HCT116 (cell line): ENCODE measurements around the gene ROMO1. TPM values are rescaled to one million over a fixed set of nuclear protein-coding genes. Genes with fewer than 3 reads are reported as not detected.

ENCODE experiments used
- ATAC-seq: fragments of 200-7000 bp; cut with Tn5 transposase; 2 replicates; pipeline ENCODE4 v1.9.1; 2020; ENCODE audit warnings: mild to moderate bottlenecking, moderate library complexity
- BruUV-seq: library from RNA; stranded (reverse); fragments of 400-500 nt; replicated peaks from 2 replicates; lab custom pipeline; 2021; lab: Mats Ljungman, UMichigan
- CTCF ChIA-PET: fragments of 300-600 bp; sonication (Branson Sonifier 250); formaldehyde crosslinking; loops from one replicate; lab custom pipeline; 2021; ENCODE audit warnings: antibody characterized with exemption; lab: Charles Lee
- POLR2A ChIA-PET: fragments of 300-600, 350-600 bp; sonication (Branson Sonifier 250); formaldehyde crosslinking; loops from one replicate; lab custom pipeline; 2021; ENCODE audit warnings: antibody characterized with exemption; lab: Charles Lee
- RAD21 ChIA-PET, 2 experiments: fragments of 300-600 bp; sonication (Branson Sonifier 250); formaldehyde crosslinking; loops; one replicate each; lab custom pipeline; 2023; ENCODE audit warnings: low total read pairs in 2 of 2; ENCODE audit not compliant: uncharacterized antibody in 2 of 2, unreplicated experiment in 2 of 2, low non-redundant PET in 1 of 2; lab: Charles Lee
- DNase-seq: peaks from one replicate; pipeline ENCODE4 v3.0.0-alpha.2; 2010; ENCODE audit warnings: low read depth, low spot score
- H2AFZ ChIP-seq: fragments of 200-600 bp; shearing (Covaris generic), sonication (generic); 2 replicates; pipeline ENCODE4 v1.6.1; 2017; ENCODE audit warnings: low read depth, mixed run types, mixed read lengths, antibody characterized with exemption, low read length; ENCODE audit not compliant: poor library complexity, severe bottlenecking
- H3K27ac ChIP-seq: 2 replicates; pipeline ENCODE4 v1.5.1; 2012; ENCODE audit warnings: low read depth, low read length
- H3K27me3 ChIP-seq: fragments of 200-600 bp; sonication (generic); 2 replicates; pipeline ENCODE4 v1.6.1; 2016; ENCODE audit warnings: mixed run types, low read length, mixed read lengths; ENCODE audit not compliant: insufficient read depth
- H3K36me3 ChIP-seq, 2 experiments: fragments of 200-500 bp in 1 of 2; fragments of 200-600 bp in 1 of 2; sonication (Bioruptor generic) in 1 of 2; sonication (generic) in 1 of 2; 2 replicates each; pipeline versions ENCODE4 v1.5.1 to v1.6.1; 2014 to 2016; ENCODE audit warnings: low read length in 2 of 2, inconsistent platforms in 1 of 2, mixed read lengths in 1 of 2, mixed run types in 1 of 2; ENCODE audit not compliant: insufficient read depth in 2 of 2, control insufficient read depth in 1 of 2
- H3K4me1 ChIP-seq, 2 experiments: fragments of 200-600 bp in 1 of 2; sonication (generic) in 1 of 2; 2 replicates each; pipeline versions ENCODE4 v1.5.1 to v1.6.1; 2012 to 2017; ENCODE audit warnings: low read length in 2 of 2, inconsistent platforms in 1 of 2, mild to moderate bottlenecking in 1 of 2, mixed read lengths in 1 of 2, mixed run types in 1 of 2, moderate library complexity in 1 of 2; ENCODE audit not compliant: insufficient read depth in 2 of 2, control insufficient read depth in 1 of 2
- H3K4me2 ChIP-seq: fragments of 200-600 bp; sonication (generic); 2 replicates; pipeline ENCODE4 v1.6.1; 2017; ENCODE audit warnings: mixed run types, low read length, mixed read lengths
- H3K4me3 ChIP-seq, 2 experiments: fragments of 200-600 bp in 1 of 2; sonication (generic) in 1 of 2; replicated peaks in 1 of 2; 2 replicates each; pipeline ENCODE4 v1.5.1; 2011 to 2016; ENCODE audit warnings: low read length in 2 of 2, control low read depth in 1 of 2, low read depth in 1 of 2, mild to moderate bottlenecking in 1 of 2, mixed read lengths in 1 of 2, mixed run types in 1 of 2
- H3K79me2 ChIP-seq: fragments of 200-600 bp; sonication (generic); 2 replicates; pipeline ENCODE4 v1.6.1; 2017; ENCODE audit warnings: mild to moderate bottlenecking, mixed run types, low read length, moderate library complexity, mixed read lengths; ENCODE audit not compliant: insufficient read depth
- H3K9ac ChIP-seq: fragments of 200-600 bp; sonication (generic); 2 replicates; pipeline ENCODE4 v1.6.1; 2016; ENCODE audit warnings: low read length, mixed read lengths
- H3K9me2 ChIP-seq: fragments of 200-600 bp; sonication (generic), shearing (Covaris generic); 2 replicates; pipeline ENCODE4 v1.6.1; 2017; ENCODE audit warnings: mixed run types, mild to moderate bottlenecking, moderate library complexity; ENCODE audit not compliant: insufficient read depth
- H3K9me3 ChIP-seq, 2 experiments: fragments of 200-500 bp in 1 of 2; fragments of 200-600 bp in 1 of 2; sonication (Bioruptor generic) in 1 of 2; sonication (generic) in 1 of 2; 2 replicates each; pipeline ENCODE4 v1.6.1; 2014 to 2017; ENCODE audit warnings: low read length in 2 of 2, mixed read lengths in 2 of 2, inconsistent platforms in 1 of 2, low read depth in 1 of 2, mild to moderate bottlenecking in 1 of 2, mixed run types in 1 of 2, moderate library complexity in 1 of 2; ENCODE audit not compliant: control insufficient read depth in 1 of 2, insufficient read depth in 1 of 2
- H4K20me1 ChIP-seq: fragments of 200-600 bp; sonication (generic), shearing (Covaris generic); 2 replicates; pipeline ENCODE4 v1.6.1; 2017; ENCODE audit warnings: mixed run types, mild to moderate bottlenecking, moderate library complexity; ENCODE audit not compliant: insufficient read depth
- ATF3 ChIP-seq: IDR thresholded peaks from 2 replicates; pipeline ENCODE4 v1.6.1; 2012
- CEBPB ChIP-seq: IDR thresholded peaks from 2 replicates; pipeline ENCODE4 v1.6.1; 2012; ENCODE audit warnings: low read depth
- CTCF ChIP-seq, 3 experiments: fragments of 200-600 bp in 1 of 3; sonication (generic) in 1 of 3; IDR thresholded peaks in 2 of 3; conservative IDR thresholded peaks in 1 of 3; 2 replicates each; pipeline ENCODE4 v1.5.1; 2012 to 2017; ENCODE audit warnings: low read depth in 2 of 3, low read length in 2 of 3, antibody characterized with exemption in 1 of 3, borderline replicate concordance in 1 of 3, control low read depth in 1 of 3, mild to moderate bottlenecking in 1 of 3, mixed read lengths in 1 of 3, mixed run types in 1 of 3, moderate library complexity in 1 of 3; ENCODE audit not compliant: insufficient read depth in 1 of 3
- EGR1 ChIP-seq: IDR thresholded peaks from 2 replicates; pipeline ENCODE4 v1.6.1; 2012; ENCODE audit warnings: low read depth
- ELF1 ChIP-seq: IDR thresholded peaks from 2 replicates; pipeline ENCODE4 v1.6.1; 2012; ENCODE audit warnings: low read depth, borderline replicate concordance
- EZH2phosphoT487 ChIP-seq: fragments of 200-600 bp; IDR thresholded peaks from 2 replicates; pipeline ENCODE4 v1.6.1; 2018; ENCODE audit warnings: antibody characterized with exemption, borderline replicate concordance
- FOSL1 ChIP-seq: IDR thresholded peaks from 2 replicates; pipeline ENCODE4 v1.6.1; 2012; ENCODE audit warnings: low read depth
- JUND ChIP-seq: IDR thresholded peaks from 2 replicates; pipeline ENCODE4 v1.6.1; 2012
- MAX ChIP-seq: IDR thresholded peaks from 2 replicates; pipeline ENCODE4 v1.6.1; 2012
- POLR2AphosphoS5 ChIP-seq: IDR thresholded peaks from 2 replicates; pipeline ENCODE4 v1.6.1; 2011; ENCODE audit warnings: mild to moderate bottlenecking, low read depth, low read length, moderate library complexity
- RAD21 ChIP-seq: IDR thresholded peaks from 2 replicates; pipeline ENCODE4 v1.6.1; 2012; ENCODE audit warnings: low read depth, mild to moderate bottlenecking
- SIN3A ChIP-seq: IDR thresholded peaks from 2 replicates; pipeline ENCODE4 v1.6.1; 2012; ENCODE audit warnings: low read depth
- SP1 ChIP-seq: IDR thresholded peaks from 2 replicates; pipeline ENCODE4 v1.6.1; 2012; ENCODE audit warnings: low read depth
- SRF ChIP-seq: IDR thresholded peaks from 2 replicates; pipeline ENCODE4 v1.6.1; 2012; ENCODE audit warnings: low read depth
- YY1 ChIP-seq: IDR thresholded peaks from 2 replicates; pipeline ENCODE4 v1.6.1; 2011; ENCODE audit warnings: low read length, low read depth, moderate library complexity, mild to moderate bottlenecking; ENCODE audit not compliant: insufficient replicate concordance; ENCODE audit errors: extremely low read depth
- ZBTB33 ChIP-seq: IDR thresholded peaks from 2 replicates; pipeline ENCODE4 v1.6.1; 2011; ENCODE audit warnings: mild to moderate bottlenecking, low read length, moderate library complexity; ENCODE audit not compliant: insufficient replicate concordance; ENCODE audit errors: extremely low read depth
- ZFX ChIP-seq: fragments of 450-650 bp; IDR thresholded peaks from 2 replicates; pipeline ENCODE4 v1.6.1; 2017
- ZNF274 ChIP-seq: fragments of 200-500 bp; sonication (Bioruptor generic); IDR thresholded peaks from 2 replicates; pipeline ENCODE4 v1.6.1; 2014; ENCODE audit warnings: mild to moderate bottlenecking, low read depth, low read length, inconsistent platforms
- intact Hi-C: fragments of 100-400 bp; cut with micrococcal nuclease; formaldehyde crosslinking; loops from 2 replicates; pipeline ENCODE4 v1.10.0; 2022
- total RNA-seq: library from RNA; stranded (reverse); gene quantifications from one replicate; pipeline ENCODE4 v1.2.1, GENCODE V29; 2021; ENCODE audit not compliant: unreplicated experiment
- TF ChIP-seq, protein P1 (sequence below): IDR thresholded peaks from 2 replicates; pipeline ENCODE4 v1.6.1; 2012; ENCODE audit warnings: low read depth

Gene ROMO1
- total RNA-seq, 1 experiment from 2014 or later, result 167 TPM

DNA sequence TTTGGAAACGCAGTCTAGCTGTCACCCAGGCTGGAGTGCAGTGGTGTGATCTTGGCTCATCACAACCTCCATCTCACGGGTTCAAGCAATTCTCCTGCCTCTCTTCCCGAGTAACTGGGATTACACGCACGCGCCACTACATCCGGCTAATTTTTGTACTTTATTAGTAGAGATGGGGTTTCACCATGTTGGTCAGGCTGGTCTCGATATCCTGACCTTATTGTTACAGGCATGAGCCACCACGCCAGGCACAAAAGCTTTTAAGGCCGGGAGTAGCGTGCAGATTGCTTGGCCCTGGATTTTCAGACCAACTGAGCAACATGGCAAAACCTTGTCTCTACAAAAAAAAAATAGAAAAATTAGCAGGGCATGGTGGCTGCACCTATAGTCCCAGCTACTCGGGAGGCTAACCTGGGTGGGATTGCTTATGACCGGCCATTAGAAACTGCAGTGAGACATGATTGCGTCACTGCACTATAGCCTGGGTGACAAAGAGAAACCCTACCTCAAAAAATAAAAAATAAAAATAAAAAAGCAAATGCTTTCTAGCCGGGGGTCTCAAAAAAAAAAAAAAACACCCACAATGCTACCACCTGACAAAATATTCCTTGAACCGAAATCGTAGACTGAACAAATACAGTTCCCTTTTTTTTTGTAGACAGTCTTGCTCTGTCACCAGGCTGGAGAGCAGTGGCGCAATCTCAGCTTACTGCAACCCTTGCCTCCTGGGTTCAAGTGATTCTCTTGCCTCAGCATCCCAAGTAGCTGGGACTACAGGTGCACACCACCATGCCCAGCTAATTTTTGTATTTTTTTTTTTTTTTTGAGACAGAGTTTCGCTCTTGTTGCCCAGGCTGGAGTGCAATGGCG is 27.9 kb downstream of the ROMO1 start:
- H3K4me1 ChIP-seq, result no peaks in the 10 kb centered on the region
- ChIA-PET CTCF (no interaction called here), POLR2A (no interaction called here), RAD21 (no interaction called here)
- no peak overlapping the region for H3K27ac ChIP-seq
- no peaks in the 10 kb centered on the region for H3K27me3 ChIP-seq
- H2AFZ ChIP-seq, result no peak overlapping the region
- no peak for ATAC-seq
- no peak overlapping the region for H3K4me2 ChIP-seq
- no peak overlapping the region for H3K4me3 ChIP-seq
- intact Hi-C loops, result no loop called here
- H4K20me1 ChIP-seq, result peaks cover 45% of the 10 kb centered on the region
- no TSS peak for BruUV-seq
- peaks cover 100% of the 10 kb centered on the region for H3K79me2 ChIP-seq
- no peaks in the 10 kb centered on the region for H3K9me3 ChIP-seq
- H3K9me2 ChIP-seq, result no peaks in the 10 kb centered on the region
- H3K36me3 ChIP-seq, result peaks cover 84 to 90% of the 10 kb centered on the region in 2 experiments
- no peak for TF ChIP-seq SRF
- TF ChIP-seq EGR1, result no peak
- TF ChIP-seq, protein P1, sequence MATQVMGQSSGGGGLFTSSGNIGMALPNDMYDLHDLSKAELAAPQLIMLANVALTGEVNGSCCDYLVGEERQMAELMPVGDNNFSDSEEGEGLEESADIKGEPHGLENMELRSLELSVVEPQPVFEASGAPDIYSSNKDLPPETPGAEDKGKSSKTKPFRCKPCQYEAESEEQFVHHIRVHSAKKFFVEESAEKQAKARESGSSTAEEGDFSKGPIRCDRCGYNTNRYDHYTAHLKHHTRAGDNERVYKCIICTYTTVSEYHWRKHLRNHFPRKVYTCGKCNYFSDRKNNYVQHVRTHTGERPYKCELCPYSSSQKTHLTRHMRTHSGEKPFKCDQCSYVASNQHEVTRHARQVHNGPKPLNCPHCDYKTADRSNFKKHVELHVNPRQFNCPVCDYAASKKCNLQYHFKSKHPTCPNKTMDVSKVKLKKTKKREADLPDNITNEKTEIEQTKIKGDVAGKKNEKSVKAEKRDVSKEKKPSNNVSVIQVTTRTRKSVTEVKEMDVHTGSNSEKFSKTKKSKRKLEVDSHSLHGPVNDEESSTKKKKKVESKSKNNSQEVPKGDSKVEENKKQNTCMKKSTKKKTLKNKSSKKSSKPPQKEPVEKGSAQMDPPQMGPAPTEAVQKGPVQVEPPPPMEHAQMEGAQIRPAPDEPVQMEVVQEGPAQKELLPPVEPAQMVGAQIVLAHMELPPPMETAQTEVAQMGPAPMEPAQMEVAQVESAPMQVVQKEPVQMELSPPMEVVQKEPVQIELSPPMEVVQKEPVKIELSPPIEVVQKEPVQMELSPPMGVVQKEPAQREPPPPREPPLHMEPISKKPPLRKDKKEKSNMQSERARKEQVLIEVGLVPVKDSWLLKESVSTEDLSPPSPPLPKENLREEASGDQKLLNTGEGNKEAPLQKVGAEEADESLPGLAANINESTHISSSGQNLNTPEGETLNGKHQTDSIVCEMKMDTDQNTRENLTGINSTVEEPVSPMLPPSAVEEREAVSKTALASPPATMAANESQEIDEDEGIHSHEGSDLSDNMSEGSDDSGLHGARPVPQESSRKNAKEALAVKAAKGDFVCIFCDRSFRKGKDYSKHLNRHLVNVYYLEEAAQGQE, result no peak
- no peak for TF ChIP-seq MAX
- TF ChIP-seq CTCF (IDR thresholded peaks at IDR 0.05 in 2 of 3, conservative IDR thresholded peaks at IDR 0.05 in 1 of 3; ENCODE audit: borderline replicate concordance in 1 of 3, insufficient read depth in 1 of 3, low read depth in 2 of 3, low read length in 2 of 3), result no peak
- no peak for TF ChIP-seq SP1
- no peak for TF ChIP-seq RAD21
- TF ChIP-seq EZH2phosphoT487, result no peak
- no peak for TF ChIP-seq ZNF274
- TF ChIP-seq ZFX, result no peak
- TF ChIP-seq YY1, result no peak
- TF ChIP-seq POLR2AphosphoS5, result no peak
- no peak for TF ChIP-seq SIN3A
- TF ChIP-seq JUND, result no peak
- no peak for TF ChIP-seq FOSL1
- TF ChIP-seq ZBTB33, result no peak
- no peak for TF ChIP-seq CEBPB
- no peak for TF ChIP-seq ATF3
- TF ChIP-seq ELF1, result no peak
- TF ChIP-seq, all 23 proteins: peak for 0
- DNase-seq, result no peak
- no peak overlapping the region for H3K9ac ChIP-seq
